ENCODE measurements around the gene ZIC5.
A peak's percentile ranks its signal among the peaks of the same experiment; 100 is the strongest.

The ZIC5 gene

DNA sequence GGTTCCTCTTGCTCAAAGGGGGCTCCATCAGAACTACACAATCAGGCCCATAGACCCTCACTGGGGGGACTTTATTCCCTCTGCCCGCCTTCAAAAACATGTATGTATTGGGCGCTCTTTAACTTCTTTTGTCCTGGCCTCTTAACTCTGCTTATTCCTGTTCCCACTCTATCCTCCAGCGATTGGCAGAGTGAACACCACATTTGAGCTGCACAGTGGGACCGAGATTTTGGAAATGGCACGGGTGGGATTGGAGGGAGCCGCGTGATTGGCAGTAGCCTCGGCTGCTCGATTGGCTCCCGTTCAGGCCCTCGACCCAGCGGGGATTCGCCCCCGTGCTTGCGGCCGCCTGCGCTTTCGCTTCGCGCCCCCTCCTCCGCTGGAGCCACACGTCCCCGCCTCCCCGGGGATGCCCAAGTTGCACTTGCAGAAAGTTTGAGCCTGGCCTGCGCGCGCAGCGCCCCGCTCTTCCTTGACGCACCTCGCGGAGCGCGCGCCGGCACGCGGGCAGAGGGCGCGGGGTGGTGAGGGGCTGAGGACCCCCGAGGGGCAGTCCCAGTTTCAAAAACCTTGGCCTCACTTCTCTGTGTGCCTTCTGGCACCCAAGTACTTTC is at the start of gene ZIC5:
TSS of gene ZIC5 (minus strand) at position 192 of the 614 bp plus-strand sequence. CDS start at position 28, 164 bp downstream.
- in situ Hi-C loops (cut with HindIII; ENCODE audit: low sequenced_read_pairs) = no loop called here
- H3K4me3 ChIP-seq (ENCODE audit: low read depth, low read length) = peak within 1 kb of the TSS; percentile 65
- TF ChIP-seq, protein P1, sequence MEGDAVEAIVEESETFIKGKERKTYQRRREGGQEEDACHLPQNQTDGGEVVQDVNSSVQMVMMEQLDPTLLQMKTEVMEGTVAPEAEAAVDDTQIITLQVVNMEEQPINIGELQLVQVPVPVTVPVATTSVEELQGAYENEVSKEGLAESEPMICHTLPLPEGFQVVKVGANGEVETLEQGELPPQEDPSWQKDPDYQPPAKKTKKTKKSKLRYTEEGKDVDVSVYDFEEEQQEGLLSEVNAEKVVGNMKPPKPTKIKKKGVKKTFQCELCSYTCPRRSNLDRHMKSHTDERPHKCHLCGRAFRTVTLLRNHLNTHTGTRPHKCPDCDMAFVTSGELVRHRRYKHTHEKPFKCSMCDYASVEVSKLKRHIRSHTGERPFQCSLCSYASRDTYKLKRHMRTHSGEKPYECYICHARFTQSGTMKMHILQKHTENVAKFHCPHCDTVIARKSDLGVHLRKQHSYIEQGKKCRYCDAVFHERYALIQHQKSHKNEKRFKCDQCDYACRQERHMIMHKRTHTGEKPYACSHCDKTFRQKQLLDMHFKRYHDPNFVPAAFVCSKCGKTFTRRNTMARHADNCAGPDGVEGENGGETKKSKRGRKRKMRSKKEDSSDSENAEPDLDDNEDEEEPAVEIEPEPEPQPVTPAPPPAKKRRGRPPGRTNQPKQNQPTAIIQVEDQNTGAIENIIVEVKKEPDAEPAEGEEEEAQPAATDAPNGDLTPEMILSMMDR (IDR thresholded peaks at IDR 0.05; ENCODE audit: low read depth, low read length) = no peak

GRCh38 chr13:100019780-100020356 is 48.3 kb upstream of the ZIC5 start:
- in situ Hi-C loops (cut with HindIII; ENCODE audit: low sequenced_read_pairs) = no loop called here
- TF ChIP-seq, protein P1 (IDR thresholded peaks at IDR 0.05; ENCODE audit: low read depth, low read length) = no peak
- DNase-seq (ENCODE audit: low read depth, low spot score) = no peak

More for the DNA sequence above, at the start of gene ZIC5:
- peak; percentile 83 for DNase-seq (ENCODE audit: low read depth, low spot score)

GRCh38 chr13:100014621-100015020 is 43.1 kb upstream of the ZIC5 start:
- no peak for DNase-seq (ENCODE audit: low read depth, low spot score)
- H3K4me3 ChIP-seq (ENCODE audit: low read depth, low read length) = no peak overlapping the region
- in situ Hi-C loops (cut with HindIII; ENCODE audit: low sequenced_read_pairs) = no loop called here
- TF ChIP-seq, protein P1 (IDR thresholded peaks at IDR 0.05; ENCODE audit: low read depth, low read length) = no peak

More at GRCh38 chr13:100019780-100020356, 48.3 kb upstream of the ZIC5 start:
- no peak overlapping the region for H3K4me3 ChIP-seq (ENCODE audit: low read depth, low read length)

DNA sequence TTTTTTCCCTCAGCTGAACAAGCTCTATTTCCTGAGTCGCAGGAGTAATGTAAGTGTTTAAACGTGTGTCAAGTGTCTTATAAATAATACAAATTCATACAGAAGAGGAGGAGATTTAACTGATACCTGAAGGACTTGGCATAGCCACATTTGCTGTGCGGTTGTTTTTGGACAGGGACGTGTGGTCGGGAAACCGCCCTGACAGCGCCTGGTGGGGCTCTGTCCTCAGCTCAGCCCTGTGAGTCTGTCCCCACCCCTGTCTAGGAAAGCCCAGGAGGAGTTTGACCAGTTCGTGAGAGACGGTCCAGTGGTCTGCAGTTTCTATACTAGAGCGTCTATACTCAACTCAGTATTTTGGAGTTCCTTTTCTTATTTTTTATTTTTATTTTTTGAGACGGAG is 26.7 kb upstream of the ZIC5 start:
- DNase-seq (ENCODE audit: low read depth, low spot score) = no peak
- TF ChIP-seq, protein P1 (IDR thresholded peaks at IDR 0.05; ENCODE audit: low read depth, low read length) = no peak
- no peak overlapping the region for H3K4me3 ChIP-seq (ENCODE audit: low read depth, low read length)
- in situ Hi-C loops (cut with HindIII; ENCODE audit: low sequenced_read_pairs) = no loop called here

DNA sequence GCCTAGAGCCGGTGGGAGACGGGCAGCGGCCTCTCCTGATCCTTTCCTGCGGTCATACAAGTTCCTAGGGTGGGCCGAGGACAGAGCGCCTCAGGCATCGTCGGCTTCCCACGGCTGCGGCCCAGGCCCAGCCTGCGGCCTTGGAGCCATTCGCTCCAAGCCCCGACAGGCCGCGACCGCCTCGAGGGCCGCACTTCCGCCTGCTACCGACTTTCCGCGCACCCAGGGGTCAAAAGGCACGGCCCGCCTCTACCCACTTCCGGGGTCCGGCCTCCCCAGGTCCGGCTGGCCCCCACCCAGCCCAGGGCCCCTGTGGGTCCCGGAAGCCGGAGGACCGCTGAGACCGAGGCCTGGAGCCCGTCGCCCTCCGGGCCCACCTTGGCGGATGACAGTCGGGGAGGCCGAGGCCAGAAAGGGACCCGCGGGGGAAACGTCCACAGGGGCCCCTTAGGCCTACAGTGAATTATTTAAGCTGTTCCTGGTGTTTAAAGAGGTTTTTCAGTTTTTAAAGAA is 26.2 kb upstream of the ZIC5 start:
- TF ChIP-seq, protein P1 (IDR thresholded peaks at IDR 0.05; ENCODE audit: low read depth, low read length) = no peak
- in situ Hi-C loops (cut with HindIII; ENCODE audit: low sequenced_read_pairs) = no loop called here
- DNase-seq (ENCODE audit: low read depth, low spot score) = no peak

DNA sequence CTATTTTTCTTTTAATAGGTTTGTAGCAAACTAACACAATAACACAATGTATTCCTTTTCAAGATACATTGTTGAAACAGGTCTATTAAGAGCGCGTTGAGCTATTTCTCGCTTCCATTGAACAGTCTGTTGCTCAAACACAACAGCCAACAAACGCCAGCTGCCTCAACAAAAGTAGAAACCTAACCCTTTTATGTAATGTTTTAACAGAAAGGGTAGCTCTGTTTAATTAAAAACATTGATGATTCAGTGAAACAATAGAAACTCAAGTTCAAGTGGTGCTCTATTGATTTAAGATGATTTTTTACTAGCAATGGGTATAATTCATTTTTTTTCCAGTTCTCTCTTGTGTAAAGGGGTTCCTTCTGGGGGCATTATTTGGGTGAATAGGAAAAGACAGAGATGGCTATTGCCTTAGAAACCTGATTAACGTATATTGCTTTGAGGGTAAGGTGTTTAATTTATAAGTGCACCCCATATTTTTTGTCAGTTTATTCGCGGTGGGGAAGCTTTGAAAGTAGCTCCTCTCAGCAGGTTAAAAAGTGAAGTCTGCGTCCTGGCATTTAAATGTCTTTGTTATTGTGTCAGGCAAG is 24.9 kb upstream of the ZIC5 start:
- H3K4me3 ChIP-seq (ENCODE audit: low read depth, low read length) = no peak overlapping the region
- TF ChIP-seq, protein P1 (IDR thresholded peaks at IDR 0.05; ENCODE audit: low read depth, low read length) = no peak
- DNase-seq (ENCODE audit: low read depth, low spot score) = peak; percentile 36
- in situ Hi-C loops (cut with HindIII; ENCODE audit: low sequenced_read_pairs) = no loop called here

More for the DNA sequence above, 26.2 kb upstream of the ZIC5 start:
- H3K4me3 ChIP-seq (ENCODE audit: low read depth, low read length) = no peak overlapping the region
